ENCODE results near the gene DNAL4. TPM values are rescaled to one million over a fixed set of nuclear protein-coding genes. Genes with fewer than 3 reads are reported as not detected.
A peak's percentile ranks its signal among the peaks of the same experiment; 100 is the strongest.
"Not testable (repeated sequence)": the region's sequence is repeated elsewhere in the genome, so short reads cannot be mapped to it uniquely, and the experiment has no call there.

DNAL4 gene
- total RNA-seq, 1 donor from 2014 or later: 14.6 TPM

- DNase-seq (ENCODE audit: extremely low read depth, low read depth, low spot score): no peak
These were observed 34.2 kb upstream of the DNAL4 start for GRCh38 chr22:38828191-38828590.

- no peak for DNase-seq (ENCODE audit: extremely low read depth, low read depth, low spot score)
These were observed 33.6 kb upstream of the DNAL4 start for GRCh38 chr22:38827510-38827909.

- no peak for DNase-seq (ENCODE audit: extremely low read depth, low read depth, low spot score)
These were observed 32.9 kb upstream of the DNAL4 start for GRCh38 chr22:38826801-38827200.

DNA sequence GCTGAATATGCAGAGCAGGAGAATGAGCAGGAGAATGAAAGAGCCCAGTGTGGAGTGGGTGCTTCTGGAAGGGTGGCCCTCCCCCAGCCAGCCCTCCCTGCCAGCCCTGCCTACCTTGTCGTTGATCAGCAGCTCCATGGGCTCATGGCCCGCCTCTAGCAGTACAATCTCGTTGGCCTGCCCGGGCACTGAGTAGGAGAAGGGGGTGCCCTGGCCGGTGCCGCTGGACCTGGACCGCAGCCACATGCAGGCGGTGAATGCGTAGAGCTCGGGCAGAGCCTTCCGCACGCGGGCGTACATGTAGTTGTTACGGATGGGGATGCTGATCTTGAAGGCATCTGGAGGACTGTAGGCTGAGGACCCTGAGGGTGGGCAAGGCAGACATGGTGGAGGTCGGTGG, 32.4 kb upstream of the DNAL4 start:
- no peak for DNase-seq (ENCODE audit: extremely low read depth, low read depth, low spot score)

DNA sequence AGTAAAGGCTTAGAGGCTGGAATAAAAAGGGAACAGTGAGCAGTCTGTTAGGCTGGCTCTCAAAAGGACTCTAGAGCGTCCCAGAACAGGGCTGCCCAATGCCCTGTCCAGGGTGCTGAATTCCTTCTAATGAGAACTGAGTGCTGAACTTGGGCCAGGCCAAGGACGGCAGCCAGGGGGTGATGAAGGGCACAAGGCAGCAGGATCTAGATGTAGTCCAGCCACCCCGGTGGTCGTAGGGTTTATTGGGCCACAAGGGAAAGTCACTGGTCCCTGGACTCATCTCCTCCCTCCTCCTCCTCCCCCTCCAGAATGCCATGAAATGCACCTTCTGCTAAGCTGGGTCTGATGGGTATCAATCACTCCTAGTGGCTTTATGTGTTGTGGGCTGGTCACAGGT, 30.6 kb upstream of the DNAL4 start:
- DNase-seq (ENCODE audit: extremely low read depth, low read depth, low spot score): peak; percentile 37

DNA sequence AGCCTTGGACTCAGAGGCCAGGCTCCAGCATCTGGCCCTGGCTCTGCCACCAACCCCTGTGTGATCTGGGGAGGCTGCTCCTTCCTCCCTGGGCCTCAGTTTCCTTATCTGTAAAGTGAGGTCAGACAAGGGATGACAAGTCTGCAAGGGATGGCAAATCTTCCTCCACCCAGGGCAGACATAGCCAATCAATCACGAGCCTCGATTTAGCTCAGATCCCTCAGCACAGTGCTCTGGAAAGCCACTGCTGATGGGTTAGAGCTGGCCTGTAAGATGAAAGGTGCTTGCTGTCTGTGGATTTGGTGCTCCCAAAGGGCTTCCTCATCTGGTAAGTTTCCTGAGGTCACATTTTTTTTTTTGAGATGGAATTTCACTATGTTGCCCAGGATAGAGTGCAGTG, 29.7 kb upstream of the DNAL4 start:
- DNase-seq (ENCODE audit: extremely low read depth, low read depth, low spot score): no peak

GRCh38 chr22:38823076-38823475, 29.1 kb upstream of the DNAL4 start:
- no peak for DNase-seq (ENCODE audit: extremely low read depth, low read depth, low spot score)

- DNase-seq (ENCODE audit: extremely low read depth, low read depth, low spot score): no peak
These were observed 26.1 kb upstream of the DNAL4 start for GRCh38 chr22:38820020-38820419.

GRCh38 chr22:38819387-38819940, 25.5 kb upstream of the DNAL4 start:
- no peak for DNase-seq (ENCODE audit: extremely low read depth, low read depth, low spot score)

GRCh38 chr22:38817196-38817595, 23.3 kb upstream of the DNAL4 start:
- DNase-seq (ENCODE audit: extremely low read depth, low read depth, low spot score): no peak

DNA sequence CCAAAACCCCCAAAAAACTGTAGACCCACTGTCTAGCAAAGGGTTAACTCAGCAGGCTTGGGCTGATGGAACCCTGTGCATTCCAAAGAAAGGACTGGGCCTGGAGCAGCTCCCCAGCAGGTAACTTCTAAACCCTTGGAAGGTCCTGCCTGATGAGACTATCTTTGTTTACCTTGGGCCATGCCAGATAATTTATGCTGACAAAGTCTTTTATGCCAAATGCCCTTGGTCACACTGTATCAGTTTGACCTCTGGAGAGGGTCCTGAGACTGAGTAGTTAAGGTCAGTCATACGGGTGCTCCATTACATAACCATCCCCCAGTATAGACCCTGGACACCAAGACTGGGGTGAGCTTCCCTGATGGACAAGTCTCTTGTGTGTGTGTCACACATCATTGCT, 21.9 kb upstream of the DNAL4 start:
- DNase-seq (ENCODE audit: extremely low read depth, low read depth, low spot score): no peak

DNA sequence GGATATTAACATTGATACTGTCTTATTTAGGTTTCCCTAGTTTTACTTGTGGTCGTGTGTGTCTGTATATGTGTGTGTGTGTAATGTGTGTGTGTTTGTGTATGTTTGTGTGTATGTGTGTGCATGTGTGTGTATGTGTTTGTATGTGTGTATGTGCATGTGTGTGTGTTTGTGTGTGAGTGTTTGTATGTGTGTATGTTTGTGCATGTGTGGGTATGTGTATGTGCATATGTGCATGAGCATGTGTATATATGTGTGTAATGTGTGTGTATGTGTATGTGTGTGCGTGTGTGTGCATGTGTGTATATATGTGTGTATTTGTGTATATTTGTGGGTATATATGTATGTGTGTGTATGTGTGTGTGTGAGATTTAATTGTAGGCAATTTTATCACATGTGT, 17.3 kb upstream of the DNAL4 start:
- DNase-seq (ENCODE audit: extremely low read depth, low read depth, low spot score): no peak

DNA sequence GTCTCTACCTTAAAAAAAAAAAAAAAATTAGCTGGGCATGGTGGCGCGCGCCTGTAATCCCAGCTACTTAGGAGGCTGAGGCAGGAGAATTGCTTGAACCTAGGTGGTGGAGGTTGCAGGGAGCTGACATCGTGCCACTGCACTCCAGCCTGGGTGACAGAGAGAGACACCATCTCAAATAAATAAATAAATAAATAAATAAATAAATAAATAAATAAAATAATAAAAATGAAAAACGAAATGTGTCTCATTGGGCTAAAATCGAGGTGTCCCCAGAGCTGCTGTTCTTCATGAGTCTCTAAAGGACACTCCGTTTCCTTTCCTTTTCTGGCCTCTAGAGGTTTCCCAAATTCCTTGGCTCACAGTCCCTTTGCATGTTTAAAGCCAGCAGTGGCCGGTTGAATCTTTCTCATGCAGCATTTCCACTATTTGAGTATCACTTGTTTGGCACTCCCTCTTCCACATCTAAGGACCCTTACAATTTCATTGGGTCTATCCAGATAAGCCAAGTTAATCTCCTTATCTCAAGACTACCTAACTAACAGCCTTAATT, 11.2 kb upstream of the DNAL4 start:
- DNase-seq (ENCODE audit: extremely low read depth, low read depth, low spot score): not testable (repeated sequence)

DNA sequence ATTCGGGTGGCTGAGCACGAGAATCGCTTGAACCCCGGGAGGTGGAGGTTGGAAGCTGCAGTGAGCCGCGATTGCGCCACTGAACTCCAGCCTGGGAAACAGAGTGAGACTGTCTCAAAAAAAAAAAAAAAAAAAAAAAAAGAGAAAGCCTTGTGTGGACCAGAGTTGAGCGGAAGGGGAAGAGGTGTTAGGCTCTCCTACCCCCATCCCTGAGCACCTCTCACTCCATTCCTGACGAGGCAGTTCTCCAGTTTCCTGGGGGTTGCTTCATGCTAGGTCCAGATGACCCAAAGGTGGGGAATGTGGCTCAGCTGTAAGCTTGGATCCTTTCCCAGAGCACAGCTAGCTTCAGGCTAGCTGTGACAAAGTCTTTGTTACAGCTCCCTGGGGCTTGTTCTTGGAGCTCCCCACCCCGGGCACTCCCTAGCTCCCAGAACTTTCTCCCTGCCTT, 8.8 kb upstream of the DNAL4 start:
- no peak for DNase-seq (ENCODE audit: extremely low read depth, low read depth, low spot score)

DNA sequence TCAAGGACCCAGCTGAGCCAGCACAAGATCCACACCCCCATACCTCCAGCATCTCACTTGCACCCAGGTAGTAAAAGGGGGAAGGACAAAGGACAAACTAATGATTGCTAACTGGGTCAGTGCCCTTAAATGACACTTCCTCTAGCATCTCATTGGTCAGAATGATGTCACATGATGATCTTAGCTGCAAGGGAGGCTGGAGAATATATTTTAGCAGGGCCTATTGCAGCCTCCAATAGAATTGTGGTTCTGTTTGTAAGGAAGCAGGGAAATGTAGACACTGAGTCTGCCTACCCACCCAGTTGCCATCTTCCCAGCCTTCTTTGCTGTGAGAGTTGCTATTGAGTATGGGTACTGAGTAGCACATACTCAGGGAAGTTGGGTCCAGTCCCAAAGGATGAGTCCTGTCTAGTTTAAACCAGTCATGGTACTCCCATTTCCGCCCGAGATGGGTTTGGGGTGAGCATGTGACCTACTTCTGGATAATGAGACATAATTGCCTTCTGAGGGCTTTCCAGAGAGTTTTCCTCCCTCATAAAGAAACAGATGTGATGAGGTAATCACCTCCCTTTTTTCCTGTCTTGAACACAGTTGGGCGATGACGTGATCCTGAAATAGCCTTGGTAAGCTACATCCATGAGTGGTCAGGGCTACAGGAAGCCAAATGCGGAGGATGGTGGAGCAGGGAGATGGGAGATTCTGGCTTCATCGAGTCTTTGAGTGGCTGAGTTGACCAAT, 5.5 kb upstream of the DNAL4 start:
- no peak for DNase-seq (ENCODE audit: extremely low read depth, low read depth, low spot score)

DNA sequence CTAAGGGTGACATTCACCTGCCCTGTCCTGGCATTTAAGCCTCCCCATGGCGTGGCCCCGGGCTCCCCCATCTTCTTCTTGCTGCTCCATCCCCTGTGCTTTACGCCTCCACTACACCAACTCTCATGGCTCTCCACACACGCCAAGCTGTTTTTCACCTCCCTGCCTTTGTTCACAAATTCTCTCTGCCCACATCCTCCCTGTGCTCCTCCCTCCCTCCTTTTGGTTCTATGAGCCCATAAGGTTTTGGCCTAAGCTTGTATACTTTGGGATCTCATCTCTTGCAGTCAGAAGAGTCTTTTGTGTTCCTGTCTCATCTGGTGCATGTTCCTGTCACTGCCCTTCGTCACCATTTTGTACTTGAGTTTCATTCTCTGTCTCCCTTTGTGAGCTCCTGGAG, 4.6 kb upstream of the DNAL4 start:
- DNase-seq (ENCODE audit: extremely low read depth, low read depth, low spot score): no peak

GRCh38 chr22:38796262-38796957, 2.5 kb upstream of the DNAL4 start:
- no peak for DNase-seq (ENCODE audit: extremely low read depth, low read depth, low spot score)

DNA sequence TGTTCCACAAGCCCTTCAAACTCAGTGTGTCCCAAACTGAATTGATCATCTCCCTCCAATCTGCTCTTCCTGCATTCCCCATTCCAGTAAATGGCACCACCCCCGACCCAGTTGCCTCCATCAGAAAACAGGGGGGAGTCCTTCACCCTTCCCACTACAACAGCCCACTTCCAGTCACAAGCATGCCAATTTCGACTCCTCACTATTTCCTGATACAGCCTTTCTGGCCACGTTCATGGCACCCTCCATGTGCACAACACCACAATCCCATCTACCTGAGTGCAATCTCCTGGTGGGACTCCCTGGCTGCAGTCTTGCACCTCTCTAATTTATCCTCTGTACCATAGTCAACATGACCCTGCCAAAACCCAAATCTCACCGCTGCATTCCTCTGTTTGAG, 1.6 kb upstream of the DNAL4 start:
- DNase-seq (ENCODE audit: extremely low read depth, low read depth, low spot score): no peak

- no peak for DNase-seq (ENCODE audit: extremely low read depth, low read depth, low spot score)
These were observed 626 bp downstream of the DNAL4 start for GRCh38 chr22:38793317-38793716.

GRCh38 chr22:38792833-38793232, 1.1 kb downstream of the DNAL4 start:
- DNase-seq (ENCODE audit: extremely low read depth, low read depth, low spot score): no peak

DNA sequence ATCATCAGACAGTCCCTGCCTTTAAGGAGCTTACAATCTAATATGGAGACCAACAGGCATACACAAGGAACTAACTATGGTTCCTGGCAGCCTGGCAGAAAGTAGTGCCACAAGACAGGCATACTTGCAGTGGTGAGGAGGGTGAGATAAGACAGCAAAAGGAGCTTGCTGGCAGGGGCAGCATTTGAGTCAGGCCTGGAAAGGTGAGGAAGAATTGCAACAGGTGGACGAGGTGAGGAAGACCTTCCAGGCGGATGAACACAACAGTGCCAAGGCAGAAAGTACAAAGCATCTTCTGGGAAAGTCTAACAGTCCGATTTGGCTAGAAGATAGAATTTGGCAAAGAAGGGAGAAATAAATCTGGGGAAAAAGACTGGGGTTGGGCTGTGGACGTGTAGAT, 4.3 kb downstream of the DNAL4 start:
- no peak for DNase-seq (ENCODE audit: extremely low read depth, low read depth, low spot score)

DNA sequence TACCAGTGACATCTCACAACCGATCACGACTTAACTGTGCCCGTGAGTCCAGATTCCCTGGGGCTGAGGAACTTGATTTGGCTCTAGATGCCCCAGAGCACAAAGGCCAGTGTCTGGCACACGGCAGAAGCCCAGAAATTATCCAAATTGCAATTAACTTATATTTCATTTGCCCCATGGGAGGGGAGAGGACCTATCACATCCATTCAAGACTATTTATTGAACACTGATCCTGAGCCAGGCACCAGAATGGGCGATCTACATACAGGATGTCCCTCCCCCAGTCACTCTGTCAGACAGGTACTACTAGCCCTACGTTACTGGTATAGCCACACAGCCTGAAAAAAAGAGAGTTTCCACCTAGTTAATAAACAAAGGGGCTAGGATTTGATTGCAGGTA, 5.1 kb downstream of the DNAL4 start:
- DNase-seq (ENCODE audit: extremely low read depth, low read depth, low spot score): no peak
